Glutamatergic neuron (in vitro differentiated cells): ENCODE measurements around the gene DUS2. TPM values are rescaled to one million over a fixed set of nuclear protein-coding genes. Genes with fewer than 3 reads are reported as not detected.

Source experiments
- DNase-seq: peaks from one replicate; pipeline ENCODE4 v3.0.0; 2022
- H3K27ac Mint-ChIP-seq: one replicate; pipeline ENCODE4 v1.8.0; 2020; ENCODE audit warnings: mild to moderate bottlenecking, mixed read lengths, inconsistent platforms; ENCODE audit not compliant: unreplicated experiment
- H3K27me3 Mint-ChIP-seq: one replicate; pipeline ENCODE4 v1.8.0; 2020; ENCODE audit warnings: mild to moderate bottlenecking, moderate library complexity, mixed read lengths, inconsistent platforms; ENCODE audit not compliant: unreplicated experiment
- H3K36me3 Mint-ChIP-seq: one replicate; pipeline ENCODE4 v1.8.0; 2020; ENCODE audit warnings: mild to moderate bottlenecking, mixed read lengths, inconsistent platforms; ENCODE audit not compliant: unreplicated experiment
- H3K4me1 Mint-ChIP-seq: one replicate; pipeline ENCODE4 v1.8.0; 2020; ENCODE audit warnings: mild to moderate bottlenecking, low read depth, mixed read lengths, inconsistent platforms; ENCODE audit not compliant: unreplicated experiment
- H3K4me3 Mint-ChIP-seq: one replicate; pipeline ENCODE4 v1.8.0; 2020; ENCODE audit warnings: mild to moderate bottlenecking, mixed read lengths, inconsistent platforms; ENCODE audit not compliant: unreplicated experiment
- H3K9me3 Mint-ChIP-seq: one replicate; pipeline ENCODE4 v1.8.0; 2020; ENCODE audit warnings: mild to moderate bottlenecking, moderate library complexity, mixed read lengths, inconsistent platforms; ENCODE audit not compliant: unreplicated experiment
- CTCF ChIP-seq: fragments of 200-600 bp; sonication (generic); IDR thresholded peaks from one replicate; pipeline ENCODE4 v1.5.0; 2021; ENCODE audit not compliant: partially characterized antibody, unreplicated experiment
- total RNA-seq: library from RNA; stranded (reverse); fragmentation: NEBNext Ultra II Directional; extraction: Animal tissue kit (Norgen Biotek cat#: 25700); gene quantifications from one replicate; pipeline ENCODE4 v1.2.1, GENCODE V29; 2021; ENCODE audit not compliant: unreplicated experiment

DUS2 gene
- total RNA-seq, 1 donor from 2014 or later, result 21.0 TPM

GRCh38 chr16:68087688-68088087 is 64.6 kb downstream of the DUS2 start:
- Mint-ChIP-seq H3K27ac (no peak overlapping the region), H3K36me3 (no peaks in the 10 kb centered on the region), H3K27me3 (peaks cover 11% of the 10 kb centered on the region), H3K4me3 (no peak overlapping the region), H3K4me1 (peaks cover 23% of the 10 kb centered on the region), H3K9me3 (peaks cover 12% of the 10 kb centered on the region)
- no peak for DNase-seq
- no peak for TF ChIP-seq CTCF

GRCh38 chr16:68088130-68088972 is 65.3 kb downstream of the DUS2 start:
- H3K9me3 Mint-ChIP-seq, result peaks cover 12% of the 10 kb centered on the region
- H3K4me3 Mint-ChIP-seq, result no peak overlapping the region
- H3K4me1 Mint-ChIP-seq, result peaks cover 22% of the 10 kb centered on the region
- no peak for DNase-seq
- no peak for TF ChIP-seq CTCF
- no peaks in the 10 kb centered on the region for H3K36me3 Mint-ChIP-seq
- H3K27ac Mint-ChIP-seq, result no peak overlapping the region
- peaks cover 9% of the 10 kb centered on the region for H3K27me3 Mint-ChIP-seq

GRCh38 chr16:68089067-68089466 is 66.0 kb downstream of the DUS2 start:
- H3K27me3 Mint-ChIP-seq, result peaks cover 5% of the 10 kb centered on the region
- no peak for TF ChIP-seq CTCF
- peaks cover 6% of the 10 kb centered on the region for H3K9me3 Mint-ChIP-seq
- no peak for DNase-seq
- peaks cover 18% of the 10 kb centered on the region for H3K4me1 Mint-ChIP-seq
- no peaks in the 10 kb centered on the region for H3K36me3 Mint-ChIP-seq
- H3K4me3 Mint-ChIP-seq, result no peak overlapping the region
- no peak overlapping the region for H3K27ac Mint-ChIP-seq

GRCh38 chr16:68090130-68090529 is 67.0 kb downstream of the DUS2 start:
- no peak for DNase-seq
- Mint-ChIP-seq H3K9me3 (peaks cover 6% of the 10 kb centered on the region), H3K4me3 (no peak overlapping the region), H3K27me3 (peaks cover 5% of the 10 kb centered on the region), H3K27ac (no peak overlapping the region), H3K4me1 (peaks cover 20% of the 10 kb centered on the region), H3K36me3 (no peaks in the 10 kb centered on the region)
- no peak for TF ChIP-seq CTCF

GRCh38 chr16:68090533-68090932 is 67.4 kb downstream of the DUS2 start:
- Mint-ChIP-seq H3K36me3 (no peaks in the 10 kb centered on the region), H3K4me3 (no peak overlapping the region), H3K9me3 (peaks cover 6% of the 10 kb centered on the region), H3K27me3 (peaks cover 5% of the 10 kb centered on the region), H3K4me1 (peaks cover 20% of the 10 kb centered on the region), H3K27ac (no peak overlapping the region)
- no peak for TF ChIP-seq CTCF
- no peak for DNase-seq
